Measurements from ENCODE around the gene KAZN.

Gene KAZN

GRCh38 chr1:14696761-14697160 is 98.3 kb downstream of the KAZN start:
- H3K4me3 ChIP-seq (replicated peaks; ENCODE audit: low read depth, low read length) = no peak overlapping the region
- no peak for TF ChIP-seq CTCF (IDR thresholded peaks at IDR 0.05; ENCODE audit: low read length, missing control alignments)
- DNase-seq (ENCODE audit: low read depth) = no peak

GRCh38 chr1:14697353-14697752 is 98.9 kb downstream of the KAZN start:
- no peak overlapping the region for H3K4me3 ChIP-seq (replicated peaks; ENCODE audit: low read depth, low read length)
- no peak for TF ChIP-seq CTCF (IDR thresholded peaks at IDR 0.05; ENCODE audit: low read length, missing control alignments)
- DNase-seq (ENCODE audit: low read depth) = no peak

GRCh38 chr1:14698314-14698713 is 99.8 kb downstream of the KAZN start:
- no peak for TF ChIP-seq CTCF (IDR thresholded peaks at IDR 0.05; ENCODE audit: low read length, missing control alignments)
- DNase-seq (ENCODE audit: low read depth) = no peak
- no peak overlapping the region for H3K4me3 ChIP-seq (replicated peaks; ENCODE audit: low read depth, low read length)

GRCh38 chr1:14699620-14700019 is 101.1 kb downstream of the KAZN start:
- TF ChIP-seq CTCF (IDR thresholded peaks at IDR 0.05; ENCODE audit: low read length, missing control alignments) = no peak
- H3K4me3 ChIP-seq (replicated peaks; ENCODE audit: low read depth, low read length) = no peak overlapping the region
- no peak for DNase-seq (ENCODE audit: low read depth)

GRCh38 chr1:14704846-14705245 is 106.4 kb downstream of the KAZN start:
- TF ChIP-seq CTCF (IDR thresholded peaks at IDR 0.05; ENCODE audit: low read length, missing control alignments) = no peak
- no peak for DNase-seq (ENCODE audit: low read depth)
- H3K4me3 ChIP-seq (replicated peaks; ENCODE audit: low read depth, low read length) = no peak overlapping the region

- no peak overlapping the region for H3K4me3 ChIP-seq (replicated peaks; ENCODE audit: low read depth, low read length)
- DNase-seq (ENCODE audit: low read depth) = no peak
- TF ChIP-seq CTCF (IDR thresholded peaks at IDR 0.05; ENCODE audit: low read length, missing control alignments) = no peak
Measured at GRCh38 chr1:14705824-14706223, 107.3 kb downstream of the KAZN start.

GRCh38 chr1:14706631-14707030 is 108.1 kb downstream of the KAZN start:
- no peak overlapping the region for H3K4me3 ChIP-seq (replicated peaks; ENCODE audit: low read depth, low read length)
- no peak for TF ChIP-seq CTCF (IDR thresholded peaks at IDR 0.05; ENCODE audit: low read length, missing control alignments)
- no peak for DNase-seq (ENCODE audit: low read depth)

Measured in fibroblast of pulmonary artery (primary cell).